Measurements from ENCODE around the gene RBP4.

RBP4 gene

DNA sequence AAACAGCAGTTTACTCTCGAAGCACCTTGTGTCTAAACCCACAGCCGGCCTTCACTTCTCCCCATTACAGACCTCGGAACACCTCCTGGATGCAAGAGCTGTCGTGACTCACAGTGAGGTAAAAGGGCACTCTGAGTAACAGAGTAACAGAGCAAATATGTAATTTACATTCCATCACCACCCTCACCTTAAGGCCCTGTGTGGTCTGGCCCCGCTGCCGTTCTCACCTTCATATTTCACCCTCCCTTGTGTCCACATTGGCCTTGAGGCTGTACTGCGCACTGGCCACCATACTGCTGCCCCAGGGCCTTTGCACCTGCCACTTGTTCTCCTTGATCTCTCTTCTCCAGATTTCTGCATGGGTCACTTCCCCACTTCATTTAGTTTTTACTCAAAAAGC lies 21.9 kb downstream of the RBP4 start:
- Histone ChIP-seq H3K4me3 (ENCODE audit: low read depth, low read length) (no peak overlapping the region), H3K27ac (ENCODE audit: low read depth, low read length) (no peak overlapping the region), H2AFZ (ENCODE audit: low read length, unreplicated experiment) (no peak overlapping the region), H3K4me1 (ENCODE audit: control insufficient read depth, insufficient read depth, low read length, unreplicated experiment) (no peaks in the 10 kb centered on the region), H3K36me3 (ENCODE audit: insufficient read depth, low read length) (no peaks in the 10 kb centered on the region), H3K27me3 (ENCODE audit: insufficient read depth, low read length) (peaks cover 16% of the 10 kb centered on the region), H3K79me2 (ENCODE audit: control insufficient read depth, insufficient read depth, low read length, unreplicated experiment) (no peaks in the 10 kb centered on the region)

DNA sequence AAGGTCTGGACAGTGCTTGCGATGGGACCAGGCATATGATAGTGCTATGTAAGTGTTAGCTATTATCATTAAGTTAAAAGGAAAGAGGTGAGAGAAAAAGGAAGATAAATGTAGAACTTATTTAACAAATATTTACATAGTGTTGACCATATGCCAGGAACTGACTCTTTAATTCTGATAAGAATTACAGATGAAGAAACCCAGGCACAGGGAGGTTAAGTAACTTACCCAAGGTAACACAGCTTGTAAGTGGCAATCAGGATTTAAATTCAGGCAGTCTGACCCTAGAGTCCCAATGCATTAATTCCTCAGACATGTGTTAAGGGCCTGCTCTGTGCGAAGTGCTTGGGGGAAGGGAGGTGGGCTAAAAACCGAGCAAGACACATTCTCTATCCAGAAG lies 23.5 kb downstream of the RBP4 start:
- Histone ChIP-seq H2AFZ (ENCODE audit: low read length, unreplicated experiment) (no peak overlapping the region), H3K4me3 (ENCODE audit: low read depth, low read length) (no peak overlapping the region), H3K27ac (ENCODE audit: low read depth, low read length) (no peak overlapping the region)

DNA sequence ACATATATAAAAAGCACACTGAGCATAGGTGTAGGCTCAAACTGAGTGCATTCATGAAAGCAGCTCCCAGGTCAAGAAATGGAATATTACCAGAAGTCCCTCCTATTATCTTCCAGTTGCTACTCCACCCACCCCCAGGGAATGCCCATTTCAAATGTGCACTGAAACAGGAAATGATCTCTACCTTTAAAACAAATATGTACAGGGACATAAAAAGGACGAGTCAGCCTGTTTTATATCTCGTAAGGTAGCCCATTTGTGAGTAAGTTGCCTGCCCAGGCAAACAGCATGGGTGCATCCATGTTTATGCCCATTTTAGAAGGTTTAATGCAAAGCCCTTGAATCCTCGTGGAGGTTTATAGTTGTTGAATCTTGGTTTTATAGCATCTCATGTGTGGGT lies 24.1 kb downstream of the RBP4 start:
- Histone ChIP-seq H3K79me2 (ENCODE audit: control insufficient read depth, insufficient read depth, low read length, unreplicated experiment) (no peaks in the 10 kb centered on the region), H3K27me3 (ENCODE audit: insufficient read depth, low read length) (peaks cover 38% of the 10 kb centered on the region), H3K4me3 (ENCODE audit: low read depth, low read length) (no peak overlapping the region), H3K4me1 (ENCODE audit: control insufficient read depth, insufficient read depth, low read length, unreplicated experiment) (no peaks in the 10 kb centered on the region), H3K36me3 (ENCODE audit: insufficient read depth, low read length) (no peaks in the 10 kb centered on the region), H3K27ac (ENCODE audit: low read depth, low read length) (no peak overlapping the region), H2AFZ (ENCODE audit: low read length, unreplicated experiment) (no peak overlapping the region)

More for the DNA sequence above, 23.5 kb downstream of the RBP4 start:
- H3K36me3 ChIP-seq (ENCODE audit: insufficient read depth, low read length): no peaks in the 10 kb centered on the region
- no peaks in the 10 kb centered on the region for H3K79me2 ChIP-seq (ENCODE audit: control insufficient read depth, insufficient read depth, low read length, unreplicated experiment)
- H3K27me3 ChIP-seq (ENCODE audit: insufficient read depth, low read length): peaks cover 31% of the 10 kb centered on the region
- H3K4me1 ChIP-seq (ENCODE audit: control insufficient read depth, insufficient read depth, low read length, unreplicated experiment): no peaks in the 10 kb centered on the region

DNA sequence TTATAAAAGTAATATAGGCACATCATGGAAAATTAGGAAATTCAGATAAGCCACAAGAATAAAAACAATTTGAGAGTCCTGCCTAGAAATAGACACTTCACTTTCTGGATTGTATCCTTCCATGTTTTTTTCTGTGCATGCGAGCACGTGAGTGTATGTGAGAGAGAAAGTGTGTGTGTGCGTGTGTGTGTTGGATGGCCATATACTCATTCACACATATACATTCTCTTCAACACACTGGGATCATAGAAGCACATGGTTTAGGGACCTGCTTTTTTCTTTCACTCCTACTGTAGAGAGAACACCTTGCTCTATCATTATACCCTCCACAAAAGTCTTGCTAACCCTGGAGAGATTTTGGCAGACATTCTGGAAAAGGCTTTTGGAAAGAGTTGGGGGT lies 27.1 kb downstream of the RBP4 start:
- H3K4me1 ChIP-seq (ENCODE audit: control insufficient read depth, insufficient read depth, low read length, unreplicated experiment): no peaks in the 10 kb centered on the region
- H3K27ac ChIP-seq (ENCODE audit: low read depth, low read length): no peak overlapping the region
- no peak overlapping the region for H2AFZ ChIP-seq (ENCODE audit: low read length, unreplicated experiment)
- H3K27me3 ChIP-seq (ENCODE audit: insufficient read depth, low read length): peaks cover 59% of the 10 kb centered on the region
- H3K36me3 ChIP-seq (ENCODE audit: insufficient read depth, low read length): no peaks in the 10 kb centered on the region
- H3K4me3 ChIP-seq (ENCODE audit: low read depth, low read length): no peak overlapping the region
- no peaks in the 10 kb centered on the region for H3K79me2 ChIP-seq (ENCODE audit: control insufficient read depth, insufficient read depth, low read length, unreplicated experiment)

DNA sequence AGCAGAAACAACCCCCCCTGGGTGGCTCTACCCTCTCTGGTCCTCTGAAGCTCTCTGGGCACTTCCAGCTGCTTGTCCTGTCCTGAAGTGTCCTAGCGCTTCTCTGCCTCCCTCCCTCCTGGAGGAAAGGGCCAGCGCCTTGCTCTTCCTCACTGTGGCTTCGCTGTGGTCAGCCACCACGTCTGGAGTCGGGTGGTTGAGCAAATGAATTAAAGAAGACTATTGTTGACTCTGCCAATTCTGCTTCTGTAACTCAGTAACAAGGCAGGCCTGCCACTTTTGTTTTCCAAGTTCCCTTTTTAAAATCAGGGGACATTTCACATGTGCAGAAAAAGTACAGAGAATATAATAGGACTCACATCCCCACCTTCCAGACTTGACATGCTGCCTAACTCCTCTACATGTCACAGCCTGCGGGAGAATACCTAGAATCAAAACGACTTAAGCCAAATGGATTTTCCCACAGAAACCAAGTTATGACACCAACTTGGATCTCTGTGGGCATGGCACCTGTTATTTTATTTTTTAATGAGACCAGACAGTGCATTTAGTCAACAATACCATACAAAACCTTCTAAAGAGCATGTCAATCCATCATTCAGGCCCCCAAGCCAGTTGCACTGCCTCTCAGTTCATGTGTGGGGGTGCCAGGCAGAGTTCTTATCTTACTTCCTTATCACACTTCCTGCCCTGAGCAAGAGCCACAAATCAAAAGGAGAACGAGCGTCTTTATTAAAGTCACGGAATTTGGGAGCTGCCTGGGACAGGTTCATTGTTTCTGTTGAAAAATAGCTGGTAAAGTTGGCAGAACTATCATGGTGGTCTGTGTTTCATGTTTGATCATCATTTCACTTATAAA lies 27.8 kb downstream of the RBP4 start:
- Histone ChIP-seq H3K27ac (ENCODE audit: low read depth, low read length) (no peak overlapping the region), H3K79me2 (ENCODE audit: control insufficient read depth, insufficient read depth, low read length, unreplicated experiment) (no peaks in the 10 kb centered on the region), H3K4me3 (ENCODE audit: low read depth, low read length) (no peak overlapping the region), H3K36me3 (ENCODE audit: insufficient read depth, low read length) (no peaks in the 10 kb centered on the region), H2AFZ (ENCODE audit: low read length, unreplicated experiment) (no peak overlapping the region), H3K27me3 (ENCODE audit: insufficient read depth, low read length) (peaks cover 66% of the 10 kb centered on the region), H3K4me1 (ENCODE audit: control insufficient read depth, insufficient read depth, low read length, unreplicated experiment) (no peaks in the 10 kb centered on the region)

DNA sequence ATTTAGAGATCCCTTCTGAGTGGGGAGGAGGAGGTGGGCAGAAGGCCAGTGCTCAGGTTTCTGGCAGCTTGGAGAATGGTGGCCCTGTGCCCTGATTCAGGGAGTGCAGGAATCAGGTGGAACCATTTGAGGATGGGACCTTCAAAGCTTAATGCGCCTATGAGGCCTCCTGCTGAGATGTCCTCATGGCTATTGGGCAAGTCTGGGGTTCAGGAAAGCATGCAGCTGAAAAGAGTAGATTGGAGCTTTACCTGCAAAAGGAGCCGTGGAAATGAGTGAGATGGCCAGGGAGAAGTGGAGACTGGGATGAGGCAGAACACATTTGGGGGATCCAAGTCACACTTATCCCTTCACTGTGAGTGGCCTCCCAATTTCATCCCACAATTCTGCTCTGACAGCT lies 28.4 kb downstream of the RBP4 start:
- H3K4me3 ChIP-seq (ENCODE audit: low read depth, low read length): no peak overlapping the region
- H3K27ac ChIP-seq (ENCODE audit: low read depth, low read length): no peak overlapping the region
- no peaks in the 10 kb centered on the region for H3K36me3 ChIP-seq (ENCODE audit: insufficient read depth, low read length)
- H2AFZ ChIP-seq (ENCODE audit: low read length, unreplicated experiment): no peak overlapping the region
- H3K27me3 ChIP-seq (ENCODE audit: insufficient read depth, low read length): peaks cover 73% of the 10 kb centered on the region
- H3K4me1 ChIP-seq (ENCODE audit: control insufficient read depth, insufficient read depth, low read length, unreplicated experiment): no peaks in the 10 kb centered on the region
- H3K79me2 ChIP-seq (ENCODE audit: control insufficient read depth, insufficient read depth, low read length, unreplicated experiment): no peaks in the 10 kb centered on the region

DNA sequence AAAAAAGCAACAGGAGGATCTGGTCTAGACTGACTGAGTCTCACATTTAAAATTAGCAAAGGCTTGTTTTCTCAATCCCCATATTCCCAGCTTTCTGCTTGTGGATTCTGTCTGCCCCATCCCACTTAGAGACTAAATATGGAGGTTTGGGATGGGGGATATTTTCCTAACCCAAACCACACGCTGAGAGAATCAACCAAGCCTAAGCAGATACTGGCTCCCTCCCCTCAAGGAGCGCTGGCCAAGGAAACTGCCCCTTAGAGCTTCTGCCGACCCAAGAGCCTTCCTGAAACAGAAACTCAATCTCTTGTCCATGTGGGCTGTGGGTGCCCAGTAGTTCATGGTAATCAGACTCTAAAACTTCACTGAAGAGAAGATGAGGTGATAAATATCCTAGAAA lies 30.7 kb downstream of the RBP4 start:
- H3K4me1 ChIP-seq (ENCODE audit: control insufficient read depth, insufficient read depth, low read length, unreplicated experiment): no peaks in the 10 kb centered on the region
- no peak overlapping the region for H3K4me3 ChIP-seq (ENCODE audit: low read depth, low read length)
- H3K27me3 ChIP-seq (ENCODE audit: insufficient read depth, low read length): peaks cover 90% of the 10 kb centered on the region
- H3K79me2 ChIP-seq (ENCODE audit: control insufficient read depth, insufficient read depth, low read length, unreplicated experiment): no peaks in the 10 kb centered on the region
- no peaks in the 10 kb centered on the region for H3K36me3 ChIP-seq (ENCODE audit: insufficient read depth, low read length)
- H3K27ac ChIP-seq (ENCODE audit: low read depth, low read length): no peak overlapping the region
- no peak overlapping the region for H2AFZ ChIP-seq (ENCODE audit: low read length, unreplicated experiment)

DNA sequence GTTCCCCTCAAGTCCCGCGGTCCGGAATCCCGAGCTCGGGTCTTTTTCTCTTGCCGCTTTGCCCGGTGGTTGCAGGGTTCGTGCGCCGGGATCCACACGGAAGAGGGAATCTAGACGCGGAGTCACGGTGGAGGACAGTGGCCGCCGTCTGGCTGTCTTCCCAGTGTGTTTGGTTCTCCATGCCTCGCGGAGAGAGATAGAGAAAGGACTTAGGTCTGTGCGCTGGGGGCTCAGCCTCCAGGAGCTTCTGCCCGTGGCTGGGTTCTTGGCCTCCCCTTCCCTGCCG lies 33.0 kb downstream of the RBP4 start:
- Histone ChIP-seq H3K4me1 (ENCODE audit: control insufficient read depth, insufficient read depth, low read length, unreplicated experiment) (no peaks in the 10 kb centered on the region), H3K36me3 (ENCODE audit: insufficient read depth, low read length) (no peaks in the 10 kb centered on the region), H3K27me3 (ENCODE audit: insufficient read depth, low read length) (peaks cover 85% of the 10 kb centered on the region), H3K79me2 (ENCODE audit: control insufficient read depth, insufficient read depth, low read length, unreplicated experiment) (no peaks in the 10 kb centered on the region), H3K4me3 (ENCODE audit: low read depth, low read length) (peak overlapping the region; percentile 48; the same call in 1 of the 2 replicates), H3K27ac (ENCODE audit: low read depth, low read length) (no peak overlapping the region), H2AFZ (ENCODE audit: low read length, unreplicated experiment) (no peak overlapping the region)

DNA sequence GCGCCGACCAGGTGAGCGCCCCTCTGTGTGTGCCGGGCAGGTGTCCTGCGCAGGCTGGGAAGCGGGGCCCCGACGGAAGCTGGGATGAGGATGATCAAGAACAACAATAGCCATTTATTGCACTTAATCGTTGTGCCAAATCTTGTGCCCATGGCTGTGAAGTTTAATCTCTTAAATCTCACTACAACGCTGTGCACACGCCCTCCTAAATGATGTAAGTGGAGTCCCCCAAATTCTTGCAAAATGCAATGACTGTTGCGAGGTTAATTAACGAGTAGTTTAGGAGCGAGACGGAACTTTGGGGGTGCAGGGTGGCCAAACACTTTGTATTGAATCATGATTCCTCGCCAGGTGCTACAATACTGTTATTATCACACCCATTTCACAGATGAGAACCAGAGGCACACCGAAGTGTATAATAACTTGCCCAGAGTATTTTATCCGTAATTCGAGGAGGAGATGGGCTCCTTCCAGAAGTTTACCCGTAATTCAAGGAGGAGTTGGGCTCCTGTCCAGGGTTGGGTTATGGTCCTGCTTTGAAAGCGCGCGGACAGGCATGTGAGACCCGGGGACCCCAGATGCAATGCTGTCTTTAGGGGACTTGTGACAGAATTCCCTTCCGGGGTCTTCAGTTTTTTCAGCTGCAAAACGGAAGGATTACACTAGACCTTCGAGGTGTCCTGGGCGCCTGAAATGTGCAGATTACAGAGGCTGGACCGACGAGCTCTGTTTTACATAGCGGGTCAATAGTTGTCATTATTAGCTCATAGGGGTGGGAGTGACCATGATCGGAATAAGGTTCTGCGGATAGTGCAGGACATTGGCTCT lies 33.5 kb downstream of the RBP4 start:
- Histone ChIP-seq H3K27me3 (ENCODE audit: insufficient read depth, low read length) (peaks cover 81% of the 10 kb centered on the region), H3K4me1 (ENCODE audit: control insufficient read depth, insufficient read depth, low read length, unreplicated experiment) (no peaks in the 10 kb centered on the region), H3K4me3 (ENCODE audit: low read depth, low read length) (peak overlapping the region; percentile 48; the same call in 1 of the 2 replicates)

DNA sequence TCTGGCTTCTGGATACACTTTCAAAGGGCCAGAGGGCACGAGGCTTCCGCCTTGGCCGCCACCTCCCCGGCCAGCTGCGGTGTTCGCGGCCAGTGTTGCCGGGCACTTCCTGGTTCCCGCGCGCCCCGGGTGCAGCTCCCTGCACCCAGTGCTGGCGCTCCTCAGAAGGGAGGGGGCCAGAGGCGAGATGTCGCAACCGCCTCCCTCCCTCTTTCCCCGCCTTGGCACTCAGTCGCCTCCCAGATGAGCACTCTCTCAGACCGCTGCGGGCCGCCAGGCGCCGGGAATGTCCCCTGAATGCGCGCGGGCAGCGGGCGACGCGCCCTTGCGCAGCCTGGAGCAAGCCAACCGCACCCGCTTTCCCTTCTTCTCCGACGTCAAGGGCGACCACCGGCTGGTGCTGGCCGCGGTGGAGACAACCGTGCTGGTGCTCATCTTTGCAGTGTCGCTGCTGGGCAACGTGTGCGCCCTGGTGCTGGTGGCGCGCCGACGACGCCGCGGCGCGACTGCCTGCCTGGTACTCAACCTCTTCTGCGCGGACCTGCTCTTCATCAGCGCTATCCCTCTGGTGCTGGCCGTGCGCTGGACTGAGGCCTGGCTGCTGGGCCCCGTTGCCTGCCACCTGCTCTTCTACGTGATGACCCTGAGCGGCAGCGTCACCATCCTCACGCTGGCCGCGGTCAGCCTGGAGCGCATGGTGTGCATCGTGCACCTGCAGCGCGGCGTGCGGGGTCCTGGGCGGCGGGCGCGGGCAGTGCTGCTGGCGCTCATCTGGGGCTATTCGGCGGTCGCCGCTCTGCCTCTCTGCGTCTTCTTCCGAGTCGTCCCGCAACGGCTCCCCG lies 34.4 kb downstream of the RBP4 start, which contains the start of gene FFAR4:
TSS of gene FFAR4 (plus strand) at position 231 of the 842 bp plus-strand sequence. CDS start at position 287, 56 bp downstream.
- H3K27me3 ChIP-seq (ENCODE audit: insufficient read depth, low read length): peaks cover 74% of the 10 kb centered on the region
- H3K27ac ChIP-seq (ENCODE audit: low read depth, low read length): no peak within 1 kb of the TSS
- H3K79me2 ChIP-seq (ENCODE audit: control insufficient read depth, insufficient read depth, low read length, unreplicated experiment): no peaks in the 10 kb centered on the region
- H3K4me3 ChIP-seq (ENCODE audit: low read depth, low read length): peak within 1 kb of the TSS; percentile 51
- no peak within 1 kb of the TSS for H2AFZ ChIP-seq (ENCODE audit: low read length, unreplicated experiment)
- no peaks in the 10 kb centered on the region for H3K36me3 ChIP-seq (ENCODE audit: insufficient read depth, low read length)
- H3K4me1 ChIP-seq (ENCODE audit: control insufficient read depth, insufficient read depth, low read length, unreplicated experiment): no peaks in the 10 kb centered on the region

More for the DNA sequence above, 33.5 kb downstream of the RBP4 start:
- no peak overlapping the region for H2AFZ ChIP-seq (ENCODE audit: low read length, unreplicated experiment)
- H3K36me3 ChIP-seq (ENCODE audit: insufficient read depth, low read length): no peaks in the 10 kb centered on the region
- H3K27ac ChIP-seq (ENCODE audit: low read depth, low read length): no peak overlapping the region
- no peaks in the 10 kb centered on the region for H3K79me2 ChIP-seq (ENCODE audit: control insufficient read depth, insufficient read depth, low read length, unreplicated experiment)
